GM12878 (cell line): ENCODE measurements around the gene LRRK1.

Experiments used
- CTCF ChIP-seq, 3 experiments: IDR thresholded peaks in 2 of 3; conservative IDR thresholded peaks in 1 of 3; 2 replicates each; pipeline ENCODE4 v1.5.1; 2011; ENCODE audit warnings: low read depth in 3 of 3, low read length in 3 of 3, mild to moderate bottlenecking in 3 of 3, control low read depth in 2 of 3, moderate library complexity in 2 of 3, inconsistent platforms in 1 of 3, mixed read lengths in 1 of 3; ENCODE audit not compliant: control insufficient read depth in 2 of 3, insufficient read depth in 1 of 3; ENCODE audit errors: extremely low read depth in 1 of 3
- POLR2A ChIP-seq: IDR thresholded peaks from 2 replicates; pipeline ENCODE4 v1.6.1; 2011; ENCODE audit warnings: low read depth, mild to moderate bottlenecking, low read length
- RAD51 ChIP-seq: fragments of 450-650 bp; IDR thresholded peaks from 2 replicates; pipeline ENCODE4 v1.6.1; 2016; ENCODE audit warnings: moderate library complexity, mild to moderate bottlenecking, inconsistent platforms
- USF2 ChIP-seq: IDR thresholded peaks from 2 replicates; pipeline ENCODE4 v1.6.1; 2011; ENCODE audit warnings: low read depth, low read length, improper control_type of control experiment, borderline replicate concordance

- TF ChIP-seq CTCF (IDR thresholded peaks at IDR 0.05 in 2 of 3, conservative IDR thresholded peaks at IDR 0.05 in 1 of 3; ENCODE audit: control insufficient read depth in 2 of 3, extremely low read depth in 1 of 3, insufficient read depth in 1 of 3, low read depth in 3 of 3, low read length in 3 of 3): no peak
- TF ChIP-seq USF2: no peak
- TF ChIP-seq POLR2A: no peak
- TF ChIP-seq RAD51: no peak
These were observed 140.5 kb downstream of the LRRK1 start for GRCh38 chr15:101059381-101060341.
